ENCODE measurements around the gene HS3ST3A1. TPM values are rescaled to one million over a fixed set of nuclear protein-coding genes. Genes with fewer than 3 reads are reported as not detected.

HS3ST3A1 gene
- total RNA-seq, 1 donor from 2014 or later, result 0.16 TPM

GRCh38 chr17:13492737-13493122, 109.0 kb downstream of the HS3ST3A1 start:
- TF ChIP-seq, protein P1, sequence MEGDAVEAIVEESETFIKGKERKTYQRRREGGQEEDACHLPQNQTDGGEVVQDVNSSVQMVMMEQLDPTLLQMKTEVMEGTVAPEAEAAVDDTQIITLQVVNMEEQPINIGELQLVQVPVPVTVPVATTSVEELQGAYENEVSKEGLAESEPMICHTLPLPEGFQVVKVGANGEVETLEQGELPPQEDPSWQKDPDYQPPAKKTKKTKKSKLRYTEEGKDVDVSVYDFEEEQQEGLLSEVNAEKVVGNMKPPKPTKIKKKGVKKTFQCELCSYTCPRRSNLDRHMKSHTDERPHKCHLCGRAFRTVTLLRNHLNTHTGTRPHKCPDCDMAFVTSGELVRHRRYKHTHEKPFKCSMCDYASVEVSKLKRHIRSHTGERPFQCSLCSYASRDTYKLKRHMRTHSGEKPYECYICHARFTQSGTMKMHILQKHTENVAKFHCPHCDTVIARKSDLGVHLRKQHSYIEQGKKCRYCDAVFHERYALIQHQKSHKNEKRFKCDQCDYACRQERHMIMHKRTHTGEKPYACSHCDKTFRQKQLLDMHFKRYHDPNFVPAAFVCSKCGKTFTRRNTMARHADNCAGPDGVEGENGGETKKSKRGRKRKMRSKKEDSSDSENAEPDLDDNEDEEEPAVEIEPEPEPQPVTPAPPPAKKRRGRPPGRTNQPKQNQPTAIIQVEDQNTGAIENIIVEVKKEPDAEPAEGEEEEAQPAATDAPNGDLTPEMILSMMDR (IDR thresholded peaks at IDR 0.05; ENCODE audit: borderline replicate concordance), result no peak
- DNase-seq, result no peak
- Histone ChIP-seq H3K9me3 (replicated peaks) (no peaks in the 10 kb centered on the region), H3K27ac (replicated peaks) (no peak overlapping the region), H3K4me1 (no peaks in the 10 kb centered on the region), H3K27me3 (ENCODE audit: low read depth) (no peaks in the 10 kb centered on the region), H3K4me3 (no peak overlapping the region), H3K36me3 (no peaks in the 10 kb centered on the region)
- intact Hi-C loops (cut with micrococcal nuclease), result loop anchor here (10.0 kb wide), 1 partner anchor 1302 kb away; no protein-coding TSS in a partner anchor

- Histone ChIP-seq H3K4me3 (no peak overlapping the region), H3K4me1 (no peaks in the 10 kb centered on the region), H3K27ac (replicated peaks) (no peak overlapping the region), H3K9me3 (replicated peaks) (no peaks in the 10 kb centered on the region), H3K27me3 (ENCODE audit: low read depth) (no peaks in the 10 kb centered on the region), H3K36me3 (no peaks in the 10 kb centered on the region)
- intact Hi-C loops (cut with micrococcal nuclease), result loop anchor here (10.0 kb wide), 1 partner anchor 1303 kb away; no protein-coding TSS in a partner anchor
- DNase-seq, result no peak
- TF ChIP-seq, protein P1 (IDR thresholded peaks at IDR 0.05; ENCODE audit: borderline replicate concordance), result no peak
These were observed 109.6 kb downstream of the HS3ST3A1 start for GRCh38 chr17:13491916-13492736.

- intact Hi-C loops (cut with micrococcal nuclease), result loop anchor here (10.0 kb wide), 1 partner anchor 1303 kb away; no protein-coding TSS in a partner anchor
- no peak for DNase-seq
- TF ChIP-seq, protein P1 (IDR thresholded peaks at IDR 0.05; ENCODE audit: borderline replicate concordance), result no peak
These were observed 110.2 kb downstream of the HS3ST3A1 start for GRCh38 chr17:13491491-13491890.

GRCh38 chr17:13490906-13491482, 110.7 kb downstream of the HS3ST3A1 start:
- H3K27ac ChIP-seq (replicated peaks), result no peak overlapping the region
- no peaks in the 10 kb centered on the region for H3K4me1 ChIP-seq
- H3K9me3 ChIP-seq (replicated peaks), result no peaks in the 10 kb centered on the region
- TF ChIP-seq, protein P1 (IDR thresholded peaks at IDR 0.05; ENCODE audit: borderline replicate concordance), result no peak
- intact Hi-C loops (cut with micrococcal nuclease), result loop anchor here (10.0 kb wide), 1 partner anchor 1304 kb away; no protein-coding TSS in a partner anchor
- H3K27me3 ChIP-seq (ENCODE audit: low read depth), result no peaks in the 10 kb centered on the region
- no peak overlapping the region for H3K4me3 ChIP-seq
- no peaks in the 10 kb centered on the region for H3K36me3 ChIP-seq
- DNase-seq, result no peak

More at GRCh38 chr17:13491491-13491890, 110.2 kb downstream of the HS3ST3A1 start:
- Histone ChIP-seq H3K4me3 (no peak overlapping the region), H3K36me3 (no peaks in the 10 kb centered on the region), H3K4me1 (no peaks in the 10 kb centered on the region), H3K27me3 (ENCODE audit: low read depth) (no peaks in the 10 kb centered on the region), H3K27ac (replicated peaks) (no peak overlapping the region), H3K9me3 (replicated peaks) (no peaks in the 10 kb centered on the region)

DNA sequence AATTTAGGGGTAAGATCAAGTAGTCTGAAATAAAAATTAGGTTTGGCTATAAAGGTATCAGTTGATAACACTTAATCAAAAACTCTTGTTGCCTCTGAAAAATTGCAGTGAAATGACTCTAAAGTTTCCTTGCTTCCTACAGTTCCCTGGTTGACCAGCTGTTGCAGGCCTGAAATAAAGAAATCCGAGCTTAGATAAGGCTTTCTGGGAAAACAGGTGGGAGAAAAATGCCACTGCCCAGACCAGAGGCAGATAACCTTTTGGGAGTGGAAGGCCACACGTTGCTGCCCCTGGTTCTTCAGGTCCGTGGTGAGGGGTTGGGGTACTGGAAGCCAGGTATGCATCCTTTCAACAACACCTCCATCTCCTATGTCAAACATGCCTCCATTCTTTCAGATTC, 111.3 kb downstream of the HS3ST3A1 start:
- intact Hi-C loops (cut with micrococcal nuclease), result loop anchor here (10.0 kb wide), 1 partner anchor 1304 kb away; no protein-coding TSS in a partner anchor
- Histone ChIP-seq H3K4me3 (no peak overlapping the region), H3K27ac (replicated peaks) (no peak overlapping the region), H3K27me3 (ENCODE audit: low read depth) (no peaks in the 10 kb centered on the region), H3K4me1 (no peaks in the 10 kb centered on the region), H3K9me3 (replicated peaks) (no peaks in the 10 kb centered on the region), H3K36me3 (no peaks in the 10 kb centered on the region)
- no peak for DNase-seq
- TF ChIP-seq, protein P1 (IDR thresholded peaks at IDR 0.05; ENCODE audit: borderline replicate concordance), result no peak

Data from left ventricle myocardium inferior (tissue), 1 donor.